LoVo (cell line): Measurements from ENCODE around the gene SUOX.
"Not testable (repeated sequence)": the region's sequence is repeated elsewhere in the genome, so short reads cannot be mapped to it uniquely, and the experiment has no call there.

Experiments used
- DNase-seq: peaks from one replicate; pipeline ENCODE4 v3.0.0-alpha.2; 2016; ENCODE audit warnings: low spot score

Gene SUOX

GRCh38 chr12:55996715-55997534 is at the start of gene SUOX:
SUOX (plus strand) TSS chr12:55997276; CDS start chr12:56002222, 4,946 bp downstream.
- peak; percentile 99 for DNase-seq

GRCh38 chr12:55955344-55955743 is 41.7 kb upstream of the SUOX start:
- no peak for DNase-seq

GRCh38 chr12:55955800-55956508 is 41.1 kb upstream of the SUOX start:
- DNase-seq = peak; percentile 92

- DNase-seq = peak; percentile 65
Observed at GRCh38 chr12:55957106-55957859, 39.8 kb upstream of the SUOX start.

- DNase-seq = no peak
Observed at GRCh38 chr12:55963760-55964159, 33.3 kb upstream of the SUOX start.

- DNase-seq = no peak
Observed at GRCh38 chr12:55965240-55965639, 31.8 kb upstream of the SUOX start.

- no peak for DNase-seq
Observed at GRCh38 chr12:55965941-55966407, 31.1 kb upstream of the SUOX start, which contains the start of gene PMEL. PMEL (minus strand) TSS chr12:55966042; CDS start chr12:55966011, 31 bp downstream.

- peak; percentile 95 for DNase-seq
Observed at GRCh38 chr12:55966408-55967281, 30.4 kb upstream of the SUOX start, which contains the start of gene CDK2. CDK2 (plus strand) TSS chr12:55966830; CDS start chr12:55967009, 179 bp downstream.

- no peak for DNase-seq
Observed at GRCh38 chr12:55969356-55969755, 27.7 kb upstream of the SUOX start.

GRCh38 chr12:55970775-55971174 is 26.3 kb upstream of the SUOX start:
- DNase-seq = no peak

GRCh38 chr12:55972042-55972441 is 25.0 kb upstream of the SUOX start:
- peak; percentile 66 for DNase-seq

GRCh38 chr12:55972456-55972855 is 24.6 kb upstream of the SUOX start:
- no peak for DNase-seq

GRCh38 chr12:55972911-55973598 is 24.0 kb upstream of the SUOX start:
- no peak for DNase-seq

- peak; percentile 100 for DNase-seq
Observed at GRCh38 chr12:55973599-55974307, 23.3 kb upstream of the SUOX start, which contains the start of gene RAB5B. RAB5B (plus strand) TSS chr12:55974078; CDS start chr12:55986961, 12,883 bp downstream.

- DNase-seq = peak; percentile 38
Observed at GRCh38 chr12:55974308-55974730, 22.8 kb upstream of the SUOX start.

- DNase-seq = no peak
Observed at GRCh38 chr12:55978393-55978792, 18.7 kb upstream of the SUOX start.

- DNase-seq = no peak
Observed at GRCh38 chr12:55979069-55979468, 18.0 kb upstream of the SUOX start.

- DNase-seq = not testable (repeated sequence)
Observed at GRCh38 chr12:55981882-55982281, 15.2 kb upstream of the SUOX start.

- no peak for DNase-seq
Observed at GRCh38 chr12:55982319-55982936, 14.6 kb upstream of the SUOX start.
